ENCODE data around the gene UBE4B. TPM values are rescaled to one million over a fixed set of nuclear protein-coding genes. Genes with fewer than 3 reads are reported as not detected.

Gene UBE4B
- polyA plus RNA-seq, 4 donors, result 8.6 to 47.3 (median 19.8) TPM

DNA sequence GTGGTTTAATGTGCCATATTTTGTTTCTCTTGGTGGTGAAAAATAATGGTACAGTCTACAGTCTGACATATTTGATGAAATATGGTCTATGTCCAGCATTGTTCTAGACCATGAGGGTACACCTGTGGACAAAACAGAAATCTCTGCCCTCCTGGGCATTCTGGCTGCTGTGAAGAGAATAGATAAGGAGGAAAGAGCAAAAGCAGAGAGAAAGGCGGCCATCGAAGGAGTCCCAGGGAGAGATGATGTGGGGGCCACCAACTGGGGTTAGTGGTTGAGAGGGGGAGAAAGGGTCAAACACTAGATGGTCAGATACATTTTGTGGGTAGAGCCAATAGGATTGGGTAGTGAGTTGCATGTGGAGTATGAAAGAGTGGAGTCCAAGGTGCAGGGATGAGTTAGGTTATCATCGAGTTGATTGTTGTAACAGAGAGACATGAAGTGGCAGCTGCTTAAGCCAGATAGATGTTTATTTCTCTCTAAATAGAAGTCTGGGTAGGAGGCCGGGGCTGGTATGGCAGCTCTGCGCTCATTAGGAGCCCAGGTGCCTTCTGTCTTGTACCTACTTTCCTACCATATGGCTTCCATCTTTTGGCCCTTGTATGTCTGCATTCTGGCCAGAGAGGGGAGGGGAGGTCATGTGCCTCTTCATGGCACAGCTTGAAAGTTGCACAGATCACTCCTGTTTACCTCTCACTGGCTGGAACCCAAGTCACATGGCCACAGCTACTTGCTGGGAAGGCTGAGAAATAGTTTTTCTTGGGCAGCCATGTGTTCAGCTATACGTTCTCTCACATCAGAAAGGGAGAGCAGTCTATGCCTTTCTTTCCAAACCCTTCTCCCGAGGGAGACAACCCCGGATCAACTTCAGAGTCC is 13.0 kb downstream of the UBE4B start:
- 74 to 81% (median 79%) methylated on average over 8 of the region's 8 CpGs for WGBS, 3 donors
- no peaks in the 10 kb centered on the region for H3K9me3 ChIP-seq (ENCODE audit: control insufficient read depth in 2 of 2, insufficient read depth in 1 of 2, low read depth in 1 of 2, low read length in 1 of 2)
- no peak overlapping the region for H3K4me3 ChIP-seq (ENCODE audit: low read depth in 1 of 3, low read length in 3 of 3)
- peaks cover 0 to 12% (median 4%) of the 10 kb centered on the region in 3 donors for H3K4me1 ChIP-seq (ENCODE audit: control insufficient read depth in 3 of 3, insufficient read depth in 2 of 3, low read depth in 1 of 3, low read length in 2 of 3)
- H3K27me3 ChIP-seq (ENCODE audit: control insufficient read depth in 3 of 3, insufficient read depth in 3 of 3, low read length in 3 of 3), result no peaks in the 10 kb centered on the region
- DNase-seq, result peak in 1 of 2 donors; percentile 39
- peaks cover 0 to 47% (median 3%) of the 10 kb centered on the region in 3 donors for H3K36me3 ChIP-seq (ENCODE audit: control insufficient read depth in 3 of 3, insufficient read depth in 2 of 3, low read depth in 1 of 3, low read length in 3 of 3)
- no peak for FAIRE-seq
- no peak overlapping the region for H3K27ac ChIP-seq (ENCODE audit: low read depth in 1 of 3, low read length in 2 of 3)

DNA sequence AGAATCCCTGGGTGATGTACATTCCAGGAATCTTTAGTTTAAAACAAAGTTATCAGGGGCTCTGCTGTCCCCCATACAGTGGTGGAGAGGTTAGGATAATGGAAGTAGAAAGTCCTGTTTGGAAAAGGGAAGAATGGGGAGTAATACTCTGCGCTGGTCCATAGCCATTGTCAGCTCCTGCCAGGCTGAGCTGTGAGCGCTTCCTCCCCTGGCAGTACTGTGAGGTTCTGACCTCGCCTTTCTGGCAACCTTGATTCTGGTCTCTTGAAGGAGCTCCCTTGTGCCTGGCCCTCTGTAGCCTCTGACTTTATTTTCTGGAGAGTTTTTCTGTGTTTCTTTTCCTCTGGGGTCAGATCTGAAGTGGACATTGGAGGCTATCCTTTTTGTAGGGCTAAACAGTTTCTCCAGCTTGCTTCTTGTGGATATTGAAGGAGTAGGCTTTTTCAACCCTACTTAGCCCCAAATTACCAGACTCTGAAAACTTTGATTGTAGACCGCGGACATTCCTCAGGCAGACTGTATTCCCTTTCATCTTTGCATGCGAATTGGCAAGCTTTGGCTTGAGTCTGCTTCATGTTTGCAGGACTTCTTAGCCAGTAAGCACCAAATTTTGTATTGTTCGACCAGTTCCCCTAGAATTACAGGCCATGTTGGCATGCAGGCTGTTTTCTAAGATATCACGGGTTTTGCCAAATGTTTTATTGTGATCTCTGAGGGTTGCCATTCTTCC is 13.8 kb downstream of the UBE4B start:
- no peak overlapping the region for H3K27ac ChIP-seq (ENCODE audit: low read depth in 1 of 3, low read length in 2 of 3)
- FAIRE-seq (no peak), DNase-seq (no peak)
- no peak overlapping the region for H3K4me3 ChIP-seq (ENCODE audit: low read depth in 1 of 3, low read length in 3 of 3)
- H3K36me3 ChIP-seq (ENCODE audit: control insufficient read depth in 3 of 3, insufficient read depth in 2 of 3, low read depth in 1 of 3, low read length in 3 of 3), result peaks cover 0 to 45% (median 3%) of the 10 kb centered on the region in 3 donors
- WGBS, 3 donors, result 83 to 90% (median 87%) methylated on average over 8 of the region's 8 CpGs
- H3K27me3 ChIP-seq (ENCODE audit: control insufficient read depth in 3 of 3, insufficient read depth in 3 of 3, low read length in 3 of 3), result no peaks in the 10 kb centered on the region
- H3K9me3 ChIP-seq (ENCODE audit: control insufficient read depth in 2 of 2, insufficient read depth in 1 of 2, low read depth in 1 of 2, low read length in 1 of 2), result no peaks in the 10 kb centered on the region
- H3K4me1 ChIP-seq (ENCODE audit: control insufficient read depth in 3 of 3, insufficient read depth in 2 of 3, low read depth in 1 of 3, low read length in 2 of 3), result peaks cover 0 to 12% (median 4%) of the 10 kb centered on the region in 3 donors

DNA sequence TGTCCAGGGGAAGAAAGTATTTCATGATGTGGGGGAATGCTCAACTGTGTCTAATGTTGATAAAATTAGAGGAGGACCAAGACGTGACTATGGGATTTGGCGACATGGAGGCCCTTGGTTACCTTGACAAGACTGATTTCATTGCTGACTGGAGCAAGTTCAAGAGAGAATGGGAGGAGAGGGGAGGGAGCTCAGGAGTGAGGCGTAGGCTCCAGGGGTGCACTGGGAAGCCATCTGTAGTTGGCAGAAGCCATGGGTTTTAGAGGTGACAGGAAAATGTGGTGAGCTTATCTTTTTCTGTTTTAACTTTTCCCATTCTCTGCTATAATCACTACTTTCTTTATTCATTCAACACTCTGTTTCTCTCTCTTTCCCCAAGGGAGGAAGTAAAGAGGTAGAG is 15.8 kb downstream of the UBE4B start:
- 93 to 95% (median 95%) methylated on average over 3 of the region's 3 CpGs for WGBS, 3 donors
- no peak for FAIRE-seq
- Histone ChIP-seq H3K4me3 (ENCODE audit: low read depth in 1 of 3, low read length in 3 of 3) (no peak overlapping the region), H3K36me3 (ENCODE audit: control insufficient read depth in 3 of 3, insufficient read depth in 2 of 3, low read depth in 1 of 3, low read length in 3 of 3) (peaks cover 3 to 42% (median 6%) of the 10 kb centered on the region in 3 donors), H3K4me1 (ENCODE audit: control insufficient read depth in 3 of 3, insufficient read depth in 2 of 3, low read depth in 1 of 3, low read length in 2 of 3) (peaks cover 0 to 12% (median 4%) of the 10 kb centered on the region in 3 donors), H3K27me3 (ENCODE audit: control insufficient read depth in 3 of 3, insufficient read depth in 3 of 3, low read length in 3 of 3) (no peaks in the 10 kb centered on the region), H3K27ac (ENCODE audit: low read depth in 1 of 3, low read length in 2 of 3) (no peak overlapping the region), H3K9me3 (ENCODE audit: control insufficient read depth in 2 of 2, insufficient read depth in 1 of 2, low read depth in 1 of 2, low read length in 1 of 2) (no peaks in the 10 kb centered on the region)
- DNase-seq, result no peak

DNA sequence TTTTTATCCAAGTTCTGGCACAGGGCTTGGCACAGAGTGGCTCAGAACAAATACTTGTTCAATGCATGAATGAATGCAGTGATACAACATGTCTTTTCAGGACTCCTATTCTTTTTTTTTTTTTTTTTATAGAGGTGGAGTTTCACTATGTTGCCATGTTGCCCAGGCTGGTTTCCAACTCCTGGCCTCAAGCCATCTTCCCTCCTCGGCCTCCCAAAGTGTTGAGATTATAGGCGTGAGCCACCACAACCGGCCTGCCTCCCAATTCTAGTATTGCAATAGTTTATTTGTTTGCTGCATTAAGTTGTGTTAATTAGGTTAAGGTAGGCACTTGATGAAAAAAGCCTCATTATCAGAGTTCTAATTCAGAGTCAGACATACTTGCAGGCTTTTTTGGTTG is 17.9 kb downstream of the UBE4B start:
- WGBS, 3 donors, result 67 to 80% (median 73%) methylated on average over 3 of the region's 3 CpGs
- H3K4me1 ChIP-seq (ENCODE audit: control insufficient read depth in 3 of 3, insufficient read depth in 2 of 3, low read depth in 1 of 3, low read length in 2 of 3), result peaks cover 0 to 10% (median 4%) of the 10 kb centered on the region in 3 donors
- no peak for FAIRE-seq
- no peak overlapping the region for H3K27ac ChIP-seq (ENCODE audit: low read depth in 1 of 3, low read length in 2 of 3)
- H3K9me3 ChIP-seq (ENCODE audit: control insufficient read depth in 2 of 2, insufficient read depth in 1 of 2, low read depth in 1 of 2, low read length in 1 of 2), result no peaks in the 10 kb centered on the region
- H3K4me3 ChIP-seq (ENCODE audit: low read depth in 1 of 3, low read length in 3 of 3), result no peak overlapping the region
- no peaks in the 10 kb centered on the region for H3K27me3 ChIP-seq (ENCODE audit: control insufficient read depth in 3 of 3, insufficient read depth in 3 of 3, low read length in 3 of 3)
- H3K36me3 ChIP-seq (ENCODE audit: control insufficient read depth in 3 of 3, insufficient read depth in 2 of 3, low read depth in 1 of 3, low read length in 3 of 3), result peaks cover 3 to 34% (median 6%) of the 10 kb centered on the region in 3 donors
- DNase-seq, result no peak

DNA sequence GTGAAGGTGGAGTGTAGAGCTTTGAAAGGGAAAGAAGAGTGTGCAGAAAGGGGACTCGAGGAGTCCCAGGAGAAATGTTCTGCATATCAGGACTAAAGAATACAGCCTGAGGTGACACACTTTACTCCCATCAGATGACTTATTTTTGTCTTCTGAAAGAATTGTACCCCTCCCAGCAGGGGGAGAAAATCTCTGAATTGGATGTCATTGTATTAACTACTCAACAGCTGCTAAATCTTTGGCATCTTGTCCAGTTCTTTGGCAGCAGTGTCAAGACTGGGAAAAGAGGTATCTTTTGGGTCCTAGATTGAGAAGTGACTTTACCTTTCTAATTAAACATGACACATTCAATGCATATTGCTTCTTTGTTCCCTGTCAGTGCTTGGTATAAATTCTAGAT is 18.9 kb downstream of the UBE4B start:
- DNase-seq, result no peak
- Histone ChIP-seq H3K4me3 (ENCODE audit: low read depth in 1 of 3, low read length in 3 of 3) (no peak overlapping the region), H3K27me3 (ENCODE audit: control insufficient read depth in 3 of 3, insufficient read depth in 3 of 3, low read length in 3 of 3) (no peaks in the 10 kb centered on the region), H3K4me1 (ENCODE audit: control insufficient read depth in 3 of 3, insufficient read depth in 2 of 3, low read depth in 1 of 3, low read length in 2 of 3) (peaks cover 0 to 2% (median 1%) of the 10 kb centered on the region in 3 donors), H3K9me3 (ENCODE audit: control insufficient read depth in 2 of 2, insufficient read depth in 1 of 2, low read depth in 1 of 2, low read length in 1 of 2) (no peaks in the 10 kb centered on the region), H3K36me3 (ENCODE audit: control insufficient read depth in 3 of 3, insufficient read depth in 2 of 3, low read depth in 1 of 3, low read length in 3 of 3) (peaks cover 3 to 36% (median 6%) of the 10 kb centered on the region in 3 donors), H3K27ac (ENCODE audit: low read depth in 1 of 3, low read length in 2 of 3) (no peak overlapping the region)
- 94 to 100% (median 96%) methylated on average over 1 of the region's 1 CpG for WGBS, 3 donors
- no peak for FAIRE-seq

DNA sequence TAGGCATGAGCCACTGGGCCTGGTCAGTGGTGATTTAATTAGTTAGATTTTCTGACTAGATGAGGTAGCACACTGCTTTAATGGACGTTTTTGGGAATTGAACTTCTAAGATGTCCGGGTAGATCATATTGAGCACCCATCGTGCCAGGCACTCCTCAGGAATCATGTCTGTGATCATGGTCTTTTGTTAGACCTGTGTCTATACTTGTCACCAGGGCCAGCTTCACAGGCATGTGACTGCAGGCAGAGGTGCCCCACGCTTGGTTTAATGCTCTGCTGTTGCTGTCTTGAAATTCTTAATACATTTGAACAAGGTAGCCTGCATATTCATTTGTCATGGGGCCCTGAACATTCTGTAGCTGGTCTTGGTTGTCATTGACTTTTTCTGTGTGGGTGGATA is 19.6 kb downstream of the UBE4B start:
- Histone ChIP-seq H3K9me3 (ENCODE audit: control insufficient read depth in 2 of 2, insufficient read depth in 1 of 2, low read depth in 1 of 2, low read length in 1 of 2) (no peaks in the 10 kb centered on the region), H3K4me1 (ENCODE audit: control insufficient read depth in 3 of 3, insufficient read depth in 2 of 3, low read depth in 1 of 3, low read length in 2 of 3) (no peaks in the 10 kb centered on the region), H3K4me3 (ENCODE audit: low read depth in 1 of 3, low read length in 3 of 3) (no peak overlapping the region), H3K36me3 (ENCODE audit: control insufficient read depth in 3 of 3, insufficient read depth in 2 of 3, low read depth in 1 of 3, low read length in 3 of 3) (peaks cover 3 to 41% (median 6%) of the 10 kb centered on the region in 3 donors), H3K27ac (ENCODE audit: low read depth in 1 of 3, low read length in 2 of 3) (no peak overlapping the region), H3K27me3 (ENCODE audit: control insufficient read depth in 3 of 3, insufficient read depth in 3 of 3, low read length in 3 of 3) (no peaks in the 10 kb centered on the region)
- DNase-seq (no peak), FAIRE-seq (no peak)
- 92 to 95% (median 93%) methylated on average over 4 of the region's 4 CpGs for WGBS, 3 donors

DNA sequence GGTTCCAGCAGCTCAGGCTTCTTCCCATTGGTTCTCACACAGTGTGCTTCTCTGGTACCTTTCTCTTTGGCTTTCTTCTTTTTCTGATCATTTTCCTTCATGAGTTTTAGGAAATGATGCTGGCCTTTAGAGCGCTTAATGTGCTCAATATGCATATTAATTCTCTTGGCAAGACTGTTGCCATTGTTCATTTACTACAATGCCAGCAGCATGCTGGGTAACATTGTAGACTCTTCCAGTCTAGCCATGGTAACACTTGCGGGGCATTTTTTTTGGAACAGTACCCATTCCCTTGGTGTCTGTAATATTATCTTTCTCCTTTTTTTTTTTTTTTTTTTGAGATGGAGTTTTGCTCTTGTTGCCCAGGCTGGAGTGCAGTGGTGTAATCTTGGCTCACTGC is 21.7 kb downstream of the UBE4B start:
- WGBS, 3 donors, result 92 to 98% (median 97%) methylated on average over 2 of the region's 2 CpGs
- no peak for DNase-seq
- Histone ChIP-seq H3K4me3 (ENCODE audit: low read depth in 1 of 3, low read length in 3 of 3) (no peak overlapping the region), H3K9me3 (ENCODE audit: control insufficient read depth in 2 of 2, insufficient read depth in 1 of 2, low read depth in 1 of 2, low read length in 1 of 2) (no peaks in the 10 kb centered on the region), H3K4me1 (ENCODE audit: control insufficient read depth in 3 of 3, insufficient read depth in 2 of 3, low read depth in 1 of 3, low read length in 2 of 3) (no peaks in the 10 kb centered on the region), H3K27ac (ENCODE audit: low read depth in 1 of 3, low read length in 2 of 3) (no peak overlapping the region), H3K27me3 (ENCODE audit: control insufficient read depth in 3 of 3, insufficient read depth in 3 of 3, low read length in 3 of 3) (no peaks in the 10 kb centered on the region), H3K36me3 (ENCODE audit: control insufficient read depth in 3 of 3, insufficient read depth in 2 of 3, low read depth in 1 of 3, low read length in 3 of 3) (peaks cover 0 to 50% (median 10%) of the 10 kb centered on the region in 3 donors)
- no peak for FAIRE-seq

DNA sequence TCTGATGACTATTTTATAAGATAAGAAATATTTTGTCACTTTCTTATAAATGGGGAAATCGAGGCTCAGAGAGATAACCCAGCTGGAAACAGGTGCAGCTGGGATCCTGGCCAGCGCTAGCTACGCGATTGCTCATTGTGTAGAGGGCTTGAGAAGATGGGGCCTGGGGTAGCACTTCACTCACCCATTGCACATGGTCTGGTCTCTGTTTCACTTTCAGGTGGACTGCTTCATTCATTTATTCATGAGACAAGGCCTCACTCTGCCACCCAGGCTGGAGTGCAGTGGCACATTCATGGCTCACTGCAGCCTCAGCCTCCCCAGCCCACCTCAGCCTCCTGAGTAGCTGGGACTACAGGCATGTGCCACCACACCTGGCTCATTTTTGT is 23.8 kb downstream of the UBE4B start:
- FAIRE-seq, result no peak
- DNase-seq, result no peak

More for the DNA sequence above, 23.8 kb downstream of the UBE4B start:
- Histone ChIP-seq H3K27me3 (ENCODE audit: control insufficient read depth in 3 of 3, insufficient read depth in 3 of 3, low read length in 3 of 3) (no peaks in the 10 kb centered on the region), H3K4me3 (ENCODE audit: low read depth in 1 of 3, low read length in 3 of 3) (no peak overlapping the region), H3K27ac (ENCODE audit: low read depth in 1 of 3, low read length in 2 of 3) (no peak overlapping the region), H3K9me3 (ENCODE audit: control insufficient read depth in 2 of 2, insufficient read depth in 1 of 2, low read depth in 1 of 2, low read length in 1 of 2) (no peaks in the 10 kb centered on the region), H3K4me1 (ENCODE audit: control insufficient read depth in 3 of 3, insufficient read depth in 2 of 3, low read depth in 1 of 3, low read length in 2 of 3) (no peaks in the 10 kb centered on the region), H3K36me3 (ENCODE audit: control insufficient read depth in 3 of 3, insufficient read depth in 2 of 3, low read depth in 1 of 3, low read length in 3 of 3) (peaks cover 0 to 47% (median 12%) of the 10 kb centered on the region in 3 donors)
- WGBS, 3 donors, result 76 to 87% (median 87%) methylated on average over 4 of the region's 4 CpGs

Data from small intestine (tissue), 7 donors.